ENCODE results near the gene SNRNP35.

DNA sequence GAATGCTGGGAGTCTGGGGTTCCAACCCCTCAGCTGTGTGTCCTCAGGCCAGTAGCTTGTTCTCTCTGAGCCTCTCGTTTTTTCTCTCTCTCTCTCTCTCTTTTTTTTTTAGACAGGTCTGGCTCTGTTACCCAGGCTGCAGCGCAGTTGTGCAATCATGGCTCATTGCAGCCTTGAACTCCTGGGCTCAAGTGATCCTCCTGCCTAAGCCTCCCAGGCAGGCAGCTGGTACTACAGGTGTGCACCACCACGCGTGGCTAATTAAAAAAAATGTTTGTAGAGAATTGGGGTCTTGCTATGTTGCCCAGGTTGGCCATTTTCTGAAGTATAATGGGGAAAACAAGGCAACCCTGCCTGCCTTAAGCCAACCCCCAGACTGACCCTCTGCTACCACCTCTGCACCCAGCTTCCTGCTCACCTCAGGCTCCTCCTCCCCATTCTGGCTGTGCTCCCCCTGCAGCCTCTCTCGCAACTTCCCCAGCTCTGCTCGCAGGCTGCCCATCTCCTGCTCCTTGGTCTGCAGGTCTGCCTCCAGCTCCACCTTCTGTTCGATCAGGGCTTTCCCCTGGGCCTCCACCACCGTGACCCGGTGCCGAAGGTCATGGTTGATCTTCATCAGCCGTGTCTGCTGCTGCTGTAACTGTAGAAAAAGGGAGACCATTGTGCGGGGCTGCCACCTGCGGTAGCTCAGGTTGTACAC lies 40.3 kb downstream of the SNRNP35 start:
- TF ChIP-seq, protein P1, sequence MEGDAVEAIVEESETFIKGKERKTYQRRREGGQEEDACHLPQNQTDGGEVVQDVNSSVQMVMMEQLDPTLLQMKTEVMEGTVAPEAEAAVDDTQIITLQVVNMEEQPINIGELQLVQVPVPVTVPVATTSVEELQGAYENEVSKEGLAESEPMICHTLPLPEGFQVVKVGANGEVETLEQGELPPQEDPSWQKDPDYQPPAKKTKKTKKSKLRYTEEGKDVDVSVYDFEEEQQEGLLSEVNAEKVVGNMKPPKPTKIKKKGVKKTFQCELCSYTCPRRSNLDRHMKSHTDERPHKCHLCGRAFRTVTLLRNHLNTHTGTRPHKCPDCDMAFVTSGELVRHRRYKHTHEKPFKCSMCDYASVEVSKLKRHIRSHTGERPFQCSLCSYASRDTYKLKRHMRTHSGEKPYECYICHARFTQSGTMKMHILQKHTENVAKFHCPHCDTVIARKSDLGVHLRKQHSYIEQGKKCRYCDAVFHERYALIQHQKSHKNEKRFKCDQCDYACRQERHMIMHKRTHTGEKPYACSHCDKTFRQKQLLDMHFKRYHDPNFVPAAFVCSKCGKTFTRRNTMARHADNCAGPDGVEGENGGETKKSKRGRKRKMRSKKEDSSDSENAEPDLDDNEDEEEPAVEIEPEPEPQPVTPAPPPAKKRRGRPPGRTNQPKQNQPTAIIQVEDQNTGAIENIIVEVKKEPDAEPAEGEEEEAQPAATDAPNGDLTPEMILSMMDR (tag by site-specific recombination; IDR thresholded peaks at IDR 0.05): no peak
- TF ChIP-seq YY1 (tag by site-specific recombination; IDR thresholded peaks at IDR 0.05): no peak
- no peak for TF ChIP-seq TRIM28 (IDR thresholded peaks at IDR 0.05; ENCODE audit: borderline replicate concordance, low read length)
- TF ChIP-seq TCF7L2 (IDR thresholded peaks at IDR 0.05; ENCODE audit: borderline replicate concordance, low read depth, low read length): no peak
- TF ChIP-seq ZNF302 (tag by site-specific recombination; IDR thresholded peaks at IDR 0.05; ENCODE audit: low read depth): no peak
- TF ChIP-seq ZNF274 (IDR thresholded peaks at IDR 0.05; ENCODE audit: low read length): no peak
- no peak for TF ChIP-seq ZNF274 (tag by site-specific recombination; IDR thresholded peaks at IDR 0.05; ENCODE audit: borderline replicate concordance)
- no peak for TF ChIP-seq ZNF580 (tag by site-specific recombination; IDR thresholded peaks at IDR 0.05)
- no peak for TF ChIP-seq ZNF76 (tag by site-specific recombination; IDR thresholded peaks at IDR 0.05; ENCODE audit: borderline replicate concordance, low read depth)
- TF ChIP-seq, protein P2, sequence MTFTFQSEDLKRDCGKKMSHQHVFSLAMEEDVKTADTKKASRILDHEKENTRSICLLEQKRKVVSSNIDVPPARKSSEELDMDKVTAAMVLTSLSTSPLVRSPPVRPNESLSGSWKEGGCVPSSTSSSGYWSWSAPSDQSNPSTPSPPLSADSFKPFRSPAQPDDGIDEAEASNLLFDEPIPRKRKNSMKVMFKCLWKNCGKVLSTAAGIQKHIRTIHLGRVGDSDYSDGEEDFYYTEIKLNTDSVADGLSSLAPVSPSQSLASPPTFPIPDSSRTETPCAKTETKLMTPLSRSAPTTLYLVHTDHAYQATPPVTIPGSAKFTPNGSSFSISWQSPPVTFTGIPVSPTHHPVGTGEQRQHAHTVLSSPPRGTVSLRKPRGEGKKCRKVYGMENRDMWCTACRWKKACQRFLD (tag by site-specific recombination; IDR thresholded peaks at IDR 0.05): no peak
- no peak for TF ChIP-seq ZNF645 (tag by site-specific recombination; IDR thresholded peaks at IDR 0.05)

Data from HEK293 (cell line).